ENCODE data around the gene MUC5B.
A peak's percentile ranks its signal among the peaks of the same experiment; 100 is the strongest.
"Not testable (repeated sequence)": the region's sequence is repeated elsewhere in the genome, so short reads cannot be mapped to it uniquely, and the experiment has no call there.

MUC5B gene

DNA sequence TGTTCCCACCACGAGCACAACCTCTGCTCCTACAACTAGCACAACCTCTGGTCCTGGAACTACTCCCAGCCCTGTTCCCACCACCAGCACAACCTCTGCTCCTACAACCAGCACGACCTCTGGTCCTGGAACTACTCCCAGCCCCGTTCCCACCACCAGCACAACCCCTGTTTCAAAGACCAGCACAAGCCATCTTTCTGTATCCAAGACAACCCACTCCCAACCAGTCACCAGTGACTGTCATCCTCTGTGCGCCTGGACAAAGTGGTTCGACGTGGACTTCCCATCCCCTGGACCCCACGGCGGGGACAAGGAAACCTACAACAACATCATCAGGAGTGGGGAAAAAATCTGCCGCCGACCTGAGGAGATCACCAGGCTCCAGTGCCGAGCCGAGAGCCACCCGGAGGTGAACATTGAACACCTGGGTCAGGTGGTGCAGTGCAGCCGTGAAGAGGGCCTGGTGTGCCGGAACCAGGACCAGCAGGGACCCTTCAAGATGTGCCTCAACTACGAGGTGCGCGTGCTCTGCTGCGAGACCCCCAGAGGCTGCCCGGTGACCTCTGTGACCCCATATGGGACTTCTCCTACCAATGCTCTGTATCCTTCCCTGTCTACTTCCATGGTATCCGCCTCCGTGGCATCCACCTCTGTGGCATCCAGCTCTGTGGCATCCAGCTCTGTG is 30.9 kb upstream of the MUC5B start:
- not testable (repeated sequence) for DNase-seq

- DNase-seq, result no peak
Measured at GRCh38 chr11:1192741-1193325, 30.0 kb upstream of the MUC5B start.

DNA sequence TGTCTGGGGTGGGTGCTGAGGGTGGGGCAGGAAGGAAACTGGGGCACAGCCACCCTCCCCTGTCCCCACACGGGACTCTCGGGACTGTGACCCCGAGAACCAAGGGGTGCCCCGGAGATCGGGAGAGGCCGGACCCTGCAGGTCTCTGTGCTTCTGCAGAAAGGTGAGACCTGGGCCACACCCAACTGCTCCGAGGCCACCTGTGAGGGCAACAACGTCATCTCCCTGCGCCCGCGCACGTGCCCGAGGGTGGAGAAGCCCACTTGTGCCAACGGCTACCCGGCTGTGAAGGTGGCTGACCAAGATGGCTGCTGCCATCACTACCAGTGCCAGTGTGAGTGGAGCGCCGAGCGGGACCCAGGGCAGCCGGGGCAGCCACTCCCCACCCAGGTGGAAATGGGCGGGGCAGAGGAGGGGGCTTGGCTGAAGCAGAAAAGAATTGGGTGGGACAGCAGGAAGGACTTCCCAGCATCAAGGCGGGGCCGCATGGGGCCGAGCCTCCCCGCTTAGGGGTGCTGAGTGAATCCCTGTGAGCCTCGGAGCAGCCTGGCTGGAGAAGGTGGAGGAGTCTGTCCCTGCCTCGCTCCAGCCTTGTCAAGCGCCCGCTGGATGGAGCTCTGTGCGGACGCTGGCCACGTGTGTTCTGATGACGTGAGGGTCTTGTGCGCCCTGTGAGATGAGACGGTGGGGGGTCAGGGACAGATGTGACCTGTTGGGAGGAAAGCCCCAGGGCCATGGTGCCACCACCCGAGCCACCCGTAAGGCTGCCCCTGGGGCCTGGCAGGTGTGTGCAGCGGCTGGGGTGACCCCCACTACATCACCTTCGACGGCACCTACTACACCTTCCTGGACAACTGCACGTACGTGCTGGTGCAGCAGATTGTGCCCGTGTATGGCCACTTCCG is 29.3 kb upstream of the MUC5B start:
- no peak for DNase-seq

GRCh38 chr11:1194231-1194976 is 28.5 kb upstream of the MUC5B start:
- no peak for DNase-seq

DNA sequence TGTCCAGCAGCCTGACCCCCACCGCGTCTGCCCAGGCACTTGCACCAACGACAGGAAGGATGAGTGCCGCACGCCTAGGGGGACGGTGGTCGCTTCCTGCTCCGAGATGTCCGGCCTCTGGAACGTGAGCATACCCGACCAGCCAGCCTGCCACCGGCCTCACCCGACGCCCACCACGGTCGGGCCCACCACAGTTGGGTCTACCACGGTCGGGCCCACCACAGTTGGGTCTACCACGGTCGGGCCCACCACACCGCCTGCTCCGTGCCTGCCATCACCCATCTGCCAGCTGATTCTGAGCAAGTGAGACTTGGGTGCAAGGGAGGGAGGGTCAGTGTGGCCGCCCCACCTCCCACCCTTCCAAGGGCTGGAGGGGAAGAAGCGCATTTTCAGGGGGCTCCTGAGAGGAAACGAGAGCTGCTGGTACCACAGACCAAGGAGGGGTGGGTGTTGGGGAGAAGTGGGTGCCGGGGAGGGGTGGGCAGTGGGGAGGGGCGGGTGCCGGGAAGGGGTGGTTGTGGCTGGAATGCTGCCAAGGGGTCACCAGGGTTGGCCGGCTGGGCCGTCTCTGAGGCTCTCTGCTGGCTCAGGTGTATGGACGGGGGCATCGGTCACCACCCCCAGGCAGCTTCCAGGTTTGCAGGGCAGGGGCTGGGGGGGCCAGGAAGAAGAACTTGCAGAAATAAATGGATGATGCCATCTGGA is 27.7 kb upstream of the MUC5B start:
- no peak for DNase-seq

- DNase-seq, result no peak
Measured at GRCh38 chr11:1195682-1196515, 27.0 kb upstream of the MUC5B start.

DNA sequence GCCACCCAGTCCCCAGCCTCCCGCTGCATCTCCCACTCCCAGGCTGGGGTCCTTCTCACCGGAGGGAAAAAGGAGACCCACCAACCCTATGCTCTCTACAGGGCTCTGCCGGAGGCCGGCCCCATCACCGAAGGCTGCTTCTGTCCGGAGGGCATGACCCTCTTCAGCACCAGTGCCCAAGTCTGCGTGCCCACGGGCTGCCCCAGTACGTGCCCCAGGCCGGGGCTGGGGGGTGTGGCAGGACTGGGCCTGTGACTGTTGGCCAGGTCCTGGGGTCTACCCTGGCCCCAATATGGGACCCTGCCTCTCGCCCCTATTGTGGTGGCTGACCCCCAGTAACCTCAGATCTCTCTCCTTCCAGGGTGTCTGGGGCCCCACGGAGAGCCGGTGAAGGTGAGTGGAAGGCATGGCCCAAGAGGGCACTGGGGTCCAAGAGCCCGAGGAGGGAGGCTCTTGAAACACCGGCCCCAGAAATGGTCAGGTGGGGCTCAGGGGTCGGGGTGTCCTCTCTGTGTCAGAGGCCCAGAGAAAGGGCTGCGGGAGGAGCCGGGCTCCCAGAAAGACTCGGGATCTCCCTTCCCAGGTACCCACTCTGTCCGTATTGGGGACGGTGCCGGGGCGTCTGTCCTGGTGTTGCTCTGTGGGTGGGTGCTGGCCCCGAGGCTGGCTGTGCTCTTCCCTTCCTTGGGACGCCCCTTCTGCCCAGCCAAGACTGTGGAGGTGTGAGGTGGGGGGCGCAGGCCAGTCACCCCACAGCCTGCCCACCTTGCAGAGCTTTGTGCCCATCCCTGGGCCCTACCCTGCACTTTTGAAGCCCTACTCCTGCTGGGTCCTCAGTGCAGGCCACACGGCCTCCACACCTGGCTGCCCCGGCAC is 26.1 kb upstream of the MUC5B start:
- no peak for DNase-seq

DNA sequence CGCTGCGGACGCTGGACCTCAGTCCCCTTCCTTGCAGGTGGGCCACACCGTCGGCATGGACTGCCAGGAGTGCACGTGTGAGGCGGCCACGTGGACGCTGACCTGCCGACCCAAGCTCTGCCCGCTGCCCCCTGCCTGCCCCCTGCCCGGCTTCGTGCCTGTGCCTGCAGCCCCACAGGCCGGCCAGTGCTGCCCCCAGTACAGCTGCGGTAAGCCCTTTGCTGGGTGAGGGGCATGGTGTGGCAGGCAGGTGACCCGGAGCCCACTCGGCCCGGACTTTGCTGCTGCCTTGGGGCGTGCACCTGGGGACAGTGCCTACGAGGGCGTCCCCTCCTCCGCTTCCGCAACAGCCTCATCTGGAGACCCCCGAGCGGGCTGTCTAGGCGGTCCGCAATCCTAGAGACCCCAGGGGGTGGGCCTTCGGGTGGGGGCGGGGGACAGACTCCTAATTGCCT is 25.4 kb upstream of the MUC5B start:
- no peak for DNase-seq

DNA sequence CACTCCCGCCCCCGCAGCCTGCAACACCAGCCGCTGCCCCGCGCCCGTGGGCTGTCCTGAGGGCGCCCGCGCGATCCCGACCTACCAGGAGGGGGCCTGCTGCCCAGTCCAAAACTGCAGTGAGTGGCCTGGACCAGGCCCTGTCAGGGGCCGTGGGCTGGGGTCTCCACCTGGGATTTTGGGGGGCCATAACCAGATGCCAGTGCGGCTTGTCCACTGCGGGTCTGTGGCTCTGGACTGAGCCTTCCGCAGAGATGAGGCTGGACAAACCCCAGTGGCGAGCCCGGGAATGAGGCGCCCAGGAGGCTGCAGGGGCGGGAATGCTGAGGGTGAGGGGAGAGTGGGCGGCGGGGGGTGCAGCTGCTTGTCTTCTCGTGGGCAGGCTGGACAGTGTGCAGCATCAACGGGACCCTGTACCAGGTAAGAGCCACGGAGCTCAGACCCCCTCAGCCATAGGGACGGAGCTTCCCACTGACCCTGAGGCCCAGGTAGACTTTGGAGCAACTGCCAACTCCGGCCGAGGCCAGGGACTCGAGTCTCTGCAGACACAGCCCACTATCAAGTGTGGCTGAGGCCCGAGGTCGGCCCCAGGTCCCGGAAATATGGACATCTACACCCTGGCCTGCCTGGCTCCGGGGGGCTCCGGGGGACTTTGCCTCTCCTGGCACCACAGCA is 24.8 kb upstream of the MUC5B start:
- DNase-seq, result no peak

DNA sequence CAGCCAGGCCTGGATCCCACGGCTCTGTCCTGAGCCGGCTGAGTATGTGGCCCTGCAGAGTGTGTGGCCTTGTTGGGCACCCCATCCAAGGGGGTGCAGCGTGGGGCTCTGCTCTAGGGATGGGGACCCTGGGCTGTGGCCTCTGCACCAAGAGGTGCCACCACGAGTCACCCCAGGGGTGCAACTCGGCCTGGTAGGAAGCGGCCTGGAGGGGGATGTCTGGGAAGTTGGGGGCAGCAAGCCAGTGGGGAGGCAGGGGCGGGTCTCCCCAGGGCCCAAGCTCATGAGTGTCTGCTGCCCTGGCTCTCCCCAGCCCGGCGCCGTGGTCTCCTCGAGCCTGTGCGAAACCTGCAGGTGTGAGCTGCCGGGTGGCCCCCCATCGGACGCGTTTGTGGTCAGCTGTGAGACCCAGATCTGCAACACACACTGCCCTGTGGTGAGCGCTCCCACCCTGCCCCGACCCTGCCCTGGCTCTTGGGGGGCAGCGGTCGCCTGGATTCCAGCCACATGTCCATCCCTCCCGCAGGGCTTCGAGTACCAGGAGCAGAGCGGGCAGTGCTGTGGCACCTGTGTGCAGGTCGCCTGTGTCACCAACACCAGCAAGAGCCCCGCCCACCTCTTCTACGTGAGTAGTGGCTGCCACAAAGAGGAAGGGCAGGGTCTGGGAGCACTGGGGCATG is 24.2 kb upstream of the MUC5B start:
- DNase-seq, result no peak

GRCh38 chr11:1199241-1199750 is 23.6 kb upstream of the MUC5B start:
- no peak for DNase-seq

GRCh38 chr11:1199751-1200610 is 22.9 kb upstream of the MUC5B start:
- no peak for DNase-seq

DNA sequence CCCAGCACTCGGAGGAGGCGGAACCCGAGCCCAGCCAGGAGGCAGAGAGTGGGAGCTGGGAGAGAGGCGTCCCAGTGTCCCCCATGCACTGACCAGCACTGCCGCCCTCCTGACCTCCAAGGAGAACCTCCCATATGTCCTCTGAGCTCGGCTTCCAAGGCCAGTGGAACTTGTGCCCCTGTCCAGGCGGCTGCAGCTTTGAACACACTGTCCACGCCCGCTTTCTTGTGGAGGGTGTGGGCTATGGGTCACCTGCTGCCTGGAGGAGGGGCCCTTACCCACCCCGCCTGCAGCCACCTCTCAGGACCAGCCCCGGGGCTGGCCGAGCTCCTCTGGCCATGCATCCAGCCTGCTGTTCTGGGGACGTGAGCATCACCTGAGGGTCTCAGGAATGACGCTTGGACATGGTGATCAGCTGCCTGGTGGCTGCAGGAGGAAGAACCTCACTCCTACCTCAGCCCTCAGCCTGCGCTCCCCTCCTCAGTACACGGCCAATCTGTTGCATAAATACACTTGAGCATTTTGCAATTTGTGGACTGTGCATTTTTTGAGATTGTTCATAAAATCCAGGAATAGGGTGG is 22.2 kb upstream of the MUC5B start:
- DNase-seq, result no peak

GRCh38 chr11:1201395-1202153 is 21.3 kb upstream of the MUC5B start:
- DNase-seq, result no peak

DNA sequence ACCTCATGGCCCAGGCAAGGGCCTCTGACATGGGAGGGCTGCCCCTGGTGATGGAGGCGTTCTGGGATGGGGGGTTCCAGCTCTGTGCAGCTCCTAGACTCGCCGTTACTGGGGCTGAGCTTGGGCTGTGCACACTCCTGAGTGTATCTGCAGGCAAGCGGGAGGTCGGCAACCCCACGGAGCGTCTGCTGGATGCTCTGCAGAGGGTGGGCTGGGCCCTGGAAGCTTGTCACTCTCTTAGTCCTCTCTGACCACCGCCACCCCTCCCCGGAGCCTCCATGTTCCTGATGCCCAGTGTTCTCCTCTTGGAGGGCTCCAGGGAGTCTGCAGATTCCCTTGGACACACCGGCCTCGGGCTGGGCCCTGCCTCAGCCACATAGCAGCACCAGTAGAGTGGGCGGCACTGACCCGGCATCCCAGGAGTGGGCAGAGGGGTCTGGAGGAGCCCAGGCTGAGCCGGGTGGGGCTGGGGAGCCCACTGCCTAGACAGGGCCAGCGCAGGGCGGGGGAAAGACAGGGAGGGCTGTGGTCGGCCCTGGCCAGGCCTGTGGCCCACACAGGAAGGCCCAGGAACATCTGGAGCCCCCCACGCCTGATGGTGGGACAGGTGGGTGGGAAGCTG is 20.6 kb upstream of the MUC5B start:
- peak; percentile 15 for DNase-seq

GRCh38 chr11:1202776-1203504 is 19.9 kb upstream of the MUC5B start:
- peak; percentile 54 for DNase-seq
